Measurements from ENCODE around the gene ZMYND11.

Gene ZMYND11

GRCh38 chr10:135132-135600 is at the start of gene ZMYND11:
Gene ZMYND11, plus strand, starts transcription at chr10:135455. Its CDS starts 44,558 bp downstream, at chr10:180013.
- peak; percentile 67 for DNase-seq (ENCODE audit: low read depth)

DNA sequence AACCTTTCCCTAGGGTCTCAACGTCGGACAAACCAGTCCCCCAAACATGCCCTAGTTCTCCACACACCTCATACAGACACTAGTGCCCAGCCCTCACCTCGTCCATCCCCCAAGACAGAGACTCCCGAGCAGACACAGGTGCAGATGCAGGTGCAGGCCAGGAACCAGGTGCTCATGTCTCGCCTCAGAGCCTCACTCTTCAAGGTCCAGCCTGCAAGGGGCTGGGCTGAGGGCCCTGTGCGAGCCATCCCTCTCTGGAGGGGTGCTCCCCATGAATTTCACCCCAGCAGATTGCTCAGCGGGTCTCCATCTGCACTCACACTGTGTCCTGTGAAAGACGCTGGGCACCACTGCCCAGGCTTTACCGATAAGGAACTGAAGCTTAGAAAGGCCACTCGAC is 49.2 kb upstream of the ZMYND11 start:
- no peak for DNase-seq (ENCODE audit: low read depth)

- no peak for DNase-seq (ENCODE audit: low read depth)
Observed at GRCh38 chr10:87177-88080, 47.8 kb upstream of the ZMYND11 start.

- DNase-seq (ENCODE audit: low read depth), result no peak
Observed at GRCh38 chr10:88253-88652, 47.0 kb upstream of the ZMYND11 start.

DNA sequence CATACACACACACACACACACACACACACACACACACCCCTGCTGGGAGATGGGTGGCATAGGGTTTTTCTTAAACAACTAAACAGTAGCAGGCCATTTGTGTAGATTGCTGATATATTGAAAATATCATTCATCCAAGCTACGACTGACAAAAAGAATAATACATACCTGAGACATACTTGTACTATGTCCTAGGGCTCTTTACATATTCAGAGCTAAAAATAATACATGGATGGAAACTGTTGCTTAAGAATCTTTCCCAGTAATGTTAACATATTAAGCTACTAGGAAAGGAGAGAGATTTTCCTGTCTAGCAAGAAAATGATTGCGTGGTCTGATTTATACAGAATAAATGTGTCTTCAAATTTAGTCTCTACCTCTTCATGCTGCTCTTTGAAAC is 46.0 kb upstream of the ZMYND11 start:
- no peak for DNase-seq (ENCODE audit: low read depth)

GRCh38 chr10:90161-90560 is 45.1 kb upstream of the ZMYND11 start:
- no peak for DNase-seq (ENCODE audit: low read depth)

DNA sequence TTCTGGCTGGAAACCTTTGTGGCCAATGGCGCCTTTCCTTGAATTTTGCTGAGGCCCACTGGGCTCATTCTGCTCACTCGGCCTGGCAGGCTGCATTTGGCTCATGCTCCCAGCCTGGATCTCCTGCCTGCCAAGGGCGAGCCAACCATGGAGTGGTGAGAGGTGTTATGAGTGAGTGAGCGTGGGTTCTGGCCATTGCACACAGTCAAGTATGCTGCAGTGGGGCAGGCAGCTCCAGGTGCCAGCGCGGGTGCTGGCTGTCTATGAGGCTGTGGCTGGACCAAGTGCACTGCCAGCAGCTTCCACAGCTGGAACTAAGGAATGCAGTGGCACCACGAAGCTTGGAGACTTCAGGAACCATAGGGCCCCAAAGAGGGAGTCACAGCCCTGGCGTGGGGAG is 43.9 kb upstream of the ZMYND11 start:
- no peak for DNase-seq (ENCODE audit: low read depth)

GRCh38 chr10:92153-92552 is 43.1 kb upstream of the ZMYND11 start:
- DNase-seq (ENCODE audit: low read depth), result no peak

DNA sequence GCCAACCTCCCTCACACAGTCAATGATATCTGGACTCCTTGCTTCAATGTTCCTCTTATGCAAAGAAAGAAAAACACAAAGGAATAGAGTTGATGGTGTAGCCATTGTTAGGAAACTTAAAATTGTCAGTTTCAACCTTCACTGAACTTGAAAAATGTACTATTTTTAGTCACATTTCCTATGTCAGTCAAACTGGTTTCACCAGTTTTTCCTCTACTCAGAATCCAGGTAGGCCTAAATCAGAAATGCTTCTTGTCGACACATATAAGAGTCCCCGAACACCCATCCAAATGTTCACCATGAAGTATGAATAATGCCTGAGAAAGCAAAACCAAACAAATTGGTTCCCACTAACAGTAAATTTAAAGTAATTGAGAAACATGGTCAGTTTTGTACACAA is 42.4 kb upstream of the ZMYND11 start:
- DNase-seq (ENCODE audit: low read depth), result no peak

GRCh38 chr10:94613-95012 is 40.6 kb upstream of the ZMYND11 start:
- DNase-seq (ENCODE audit: low read depth), result no peak

GRCh38 chr10:95356-96115 is 39.7 kb upstream of the ZMYND11 start:
- DNase-seq (ENCODE audit: low read depth), result no peak

DNA sequence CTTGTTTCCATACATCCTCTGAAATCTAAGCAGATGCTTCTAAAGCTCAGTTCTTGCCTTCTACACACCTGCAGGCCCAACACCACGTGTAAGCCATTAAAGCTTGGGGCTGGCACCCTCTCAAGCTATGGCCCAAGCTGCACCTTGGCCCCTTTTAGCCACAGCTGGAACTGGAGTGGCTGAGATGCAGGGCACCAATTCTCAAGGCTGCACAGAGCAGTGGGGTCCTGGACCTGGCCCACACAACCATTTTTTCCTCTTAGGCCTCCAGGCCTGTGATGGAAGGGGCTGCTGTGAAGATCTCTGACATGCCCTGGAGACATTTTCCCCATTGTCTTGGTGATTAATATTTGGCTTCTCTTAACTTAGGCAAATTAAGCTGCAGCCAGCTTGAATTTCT is 38.8 kb upstream of the ZMYND11 start:
- no peak for DNase-seq (ENCODE audit: low read depth)

DNA sequence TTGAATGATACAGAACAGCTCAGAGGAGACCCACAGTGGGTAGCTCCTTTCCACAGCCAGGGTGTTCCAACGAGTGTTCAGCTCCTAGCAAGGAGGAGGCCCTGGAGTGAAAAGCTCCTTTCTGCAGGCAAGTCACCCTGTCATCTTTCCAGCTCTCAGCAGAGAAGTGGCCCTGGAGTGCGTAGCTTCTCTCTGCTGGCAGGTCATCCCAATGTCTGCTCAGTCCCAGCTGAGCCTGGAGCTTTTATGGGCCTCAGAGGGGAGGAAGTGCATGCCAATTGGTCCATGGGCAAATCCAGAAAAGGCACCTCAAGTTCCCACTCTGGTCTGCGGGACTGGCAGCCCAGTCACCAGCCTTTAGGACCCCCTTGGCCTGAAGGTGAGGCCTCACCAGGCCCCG is 30.8 kb upstream of the ZMYND11 start:
- DNase-seq (ENCODE audit: low read depth), result no peak

DNA sequence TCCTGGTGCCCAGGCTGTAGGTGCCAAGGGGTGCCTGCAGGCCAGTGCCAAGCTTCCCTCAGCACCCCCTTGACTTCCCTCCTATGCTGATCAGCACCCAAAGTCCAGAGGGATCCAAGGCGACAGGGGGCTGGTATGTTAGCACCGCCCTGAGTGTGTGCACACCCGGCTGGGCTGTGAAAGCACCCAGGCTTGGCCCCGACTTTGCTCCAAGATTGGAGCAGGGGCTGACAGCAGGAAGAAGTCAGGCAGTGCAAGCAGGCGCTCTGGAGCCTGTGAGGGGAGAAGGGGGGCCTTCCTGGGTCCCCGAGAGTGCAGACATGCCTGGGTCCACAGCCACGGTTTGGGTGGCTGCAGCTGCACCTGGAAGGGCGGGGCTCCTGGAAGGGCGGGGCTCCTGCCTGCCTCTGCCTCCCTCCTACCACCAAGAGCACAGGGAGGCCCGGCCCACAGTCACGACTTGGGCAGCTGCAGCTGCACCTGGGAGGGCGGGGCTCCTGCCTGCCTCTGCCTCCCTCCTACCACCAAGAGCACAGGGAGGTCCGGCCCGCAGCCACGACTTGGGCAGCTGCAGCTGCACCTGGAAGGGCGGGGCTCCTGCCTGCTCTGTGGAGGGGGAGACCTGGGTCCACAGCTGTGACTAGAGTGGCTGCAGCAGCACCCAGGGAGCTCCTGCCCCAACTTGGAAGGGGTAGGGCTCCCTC is 30.2 kb upstream of the ZMYND11 start:
- no peak for DNase-seq (ENCODE audit: low read depth)

GRCh38 chr10:105806-106205 is 29.4 kb upstream of the ZMYND11 start:
- DNase-seq (ENCODE audit: low read depth), result no peak

DNA sequence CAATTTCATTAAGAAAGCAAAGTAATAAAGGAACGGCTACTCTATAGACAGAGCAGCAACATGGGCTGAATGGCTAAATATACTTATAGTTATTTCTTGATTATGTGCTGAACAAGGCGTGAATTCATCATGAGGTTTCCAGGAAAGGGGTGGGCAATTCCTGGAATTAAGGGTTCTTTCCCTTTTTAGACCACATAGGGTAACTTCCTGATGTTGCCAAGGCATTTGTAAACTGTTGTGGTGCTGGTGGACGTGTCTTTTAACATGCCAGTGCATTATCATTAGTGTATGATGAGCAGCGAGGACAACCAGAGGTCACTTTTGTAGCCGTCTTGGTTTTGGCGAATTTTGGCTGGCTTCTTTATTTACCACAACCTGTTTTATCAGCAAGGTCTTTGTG is 28.5 kb upstream of the ZMYND11 start:
- no peak for DNase-seq (ENCODE audit: low read depth)

- no peak for DNase-seq (ENCODE audit: low read depth)
Observed at GRCh38 chr10:112246-112645, 23.0 kb upstream of the ZMYND11 start.

GRCh38 chr10:124874-125273 is 10.4 kb upstream of the ZMYND11 start:
- DNase-seq (ENCODE audit: low read depth), result no peak

DNA sequence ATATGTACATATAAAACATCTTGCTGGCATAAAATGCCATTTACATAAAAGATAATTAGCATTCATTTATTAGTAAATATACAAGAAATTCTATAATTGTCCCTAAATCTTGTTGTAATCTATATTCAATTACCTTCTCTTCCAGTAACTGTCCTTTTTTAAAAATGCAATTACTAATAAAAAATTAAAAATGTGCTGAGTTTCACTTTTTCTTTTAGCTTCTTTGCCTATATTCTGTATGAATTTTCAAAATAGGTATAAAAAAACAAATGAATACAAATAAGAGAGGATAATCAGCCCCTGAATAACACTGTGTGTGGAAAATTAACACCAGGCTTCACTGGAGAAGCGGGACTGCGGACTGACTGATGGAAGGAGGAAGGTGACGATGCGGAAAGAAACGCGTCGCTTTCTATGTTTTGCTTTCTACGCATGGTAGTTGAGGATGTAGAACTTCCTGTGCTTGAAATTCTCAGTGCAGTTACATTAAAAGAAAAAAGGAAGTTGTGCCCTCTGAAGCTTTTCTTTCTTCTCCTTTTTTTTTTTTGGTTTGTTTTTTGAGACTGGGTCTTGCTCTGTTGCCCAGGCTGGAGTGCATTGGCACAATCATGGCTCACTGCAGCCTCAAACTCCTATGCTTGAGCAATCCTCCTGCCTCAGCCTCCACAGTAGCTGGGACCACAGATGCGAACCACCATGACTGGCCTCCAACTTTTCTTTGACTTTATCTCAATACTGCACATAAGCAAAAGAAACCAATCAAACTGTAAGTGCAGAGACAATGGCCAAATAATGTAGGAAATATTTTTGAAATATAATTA is 7.4 kb upstream of the ZMYND11 start:
- DNase-seq (ENCODE audit: low read depth), result no peak

DNA sequence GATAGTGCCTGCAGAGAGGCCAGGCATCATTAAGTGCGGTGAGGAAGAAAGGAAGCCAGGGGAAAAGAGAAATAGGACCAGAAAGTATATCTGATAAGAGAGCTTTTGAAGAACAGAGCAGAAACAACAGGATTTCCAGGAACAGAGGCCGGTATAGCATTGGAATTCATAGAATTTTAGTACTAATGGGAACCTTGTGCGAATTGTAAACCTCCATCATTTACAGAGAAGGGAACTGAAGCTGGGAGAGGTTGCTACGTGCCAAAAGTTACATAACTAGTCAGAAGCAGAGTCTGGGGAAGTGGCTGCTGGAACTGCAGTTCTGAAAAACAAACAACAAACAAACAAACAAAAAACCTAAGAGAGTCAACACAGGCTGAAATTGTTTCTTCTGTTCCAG is 5.4 kb upstream of the ZMYND11 start:
- DNase-seq (ENCODE audit: low read depth), result no peak
